Measurements from ENCODE around the gene UTP14C.
A peak's percentile ranks its signal among the peaks of the same experiment; 100 is the strongest.
"Not testable (repeated sequence)": the region's sequence is repeated elsewhere in the genome, so short reads cannot be mapped to it uniquely, and the experiment has no call there.

Gene UTP14C

GRCh38 chr13:52048516-52048915 lies 24.0 kb downstream of the UTP14C start:
- no peak for DNase-seq (ENCODE audit: low read depth in 3 of 3)

GRCh38 chr13:52051400-52051799 lies 26.9 kb downstream of the UTP14C start:
- DNase-seq (ENCODE audit: low read depth in 3 of 3): no peak

GRCh38 chr13:52053460-52053859 lies 29.0 kb downstream of the UTP14C start:
- DNase-seq (ENCODE audit: low read depth in 3 of 3): no peak

- not testable (repeated sequence) for DNase-seq (ENCODE audit: low read depth in 3 of 3)
Observed at GRCh38 chr13:52061064-52061463, 36.6 kb downstream of the UTP14C start.

- no peak for DNase-seq (ENCODE audit: low read depth in 3 of 3)
Observed at GRCh38 chr13:52061587-52061986, 37.1 kb downstream of the UTP14C start.

GRCh38 chr13:52067237-52067636 lies 42.7 kb downstream of the UTP14C start:
- DNase-seq (ENCODE audit: low read depth in 3 of 3): no peak

- DNase-seq (ENCODE audit: low read depth in 3 of 3): peak in 1 of 3 experiments; percentile 0
Observed at GRCh38 chr13:52070929-52071523, 46.5 kb downstream of the UTP14C start.
